Sigmoid colon (tissue), 7 donors: ENCODE results near the gene RAE1. TPM values are rescaled to one million over a fixed set of nuclear protein-coding genes. Genes with fewer than 3 reads are reported as not detected.

ENCODE experiments used
- DNase-seq: peaks from one replicate; pipeline ENCODE4 v3.0.0-alpha.2; 2019
- H3K27ac ChIP-seq, 4 donors: fragments of 200-600 bp; sonication (generic); one replicate each; pipeline ENCODE4 v1.5.1; 2016 to 2019; ENCODE audit warnings: mild to moderate bottlenecking in 1 of 4
- H3K27me3 ChIP-seq, 3 donors: fragments of 200-600 bp; sonication (generic); one replicate each; pipeline ENCODE4 v1.5.1; 2019; ENCODE audit warnings: mild to moderate bottlenecking in 1 of 3
- H3K36me3 ChIP-seq, 4 donors: fragments of 200-600 bp; sonication (generic); one replicate each; pipeline ENCODE4 v1.5.1; 2016 to 2019
- H3K4me1 ChIP-seq, 4 donors: fragments of 200-600 bp; sonication (generic); one replicate each; pipeline ENCODE4 v1.5.1; 2017 to 2019
- H3K4me3 ChIP-seq, 4 donors: fragments of 200-600 bp; sonication (generic); one replicate each; pipeline ENCODE4 v1.5.1; 2017 to 2019; ENCODE audit warnings: mild to moderate bottlenecking in 2 of 4, moderate library complexity in 1 of 4
- H3K9me3 ChIP-seq, 4 donors: fragments of 200-600 bp in 3 of 4; sonication (generic) in 3 of 4; one replicate each; pipeline versions ENCODE4 v1.5.1 to v1.6.1; 2013 to 2019
- CTCF ChIP-seq, 4 experiments: fragments of 450-650 bp in 3 of 4; fragments of 200-600 bp in 1 of 4; IDR thresholded peaks; one replicate each; pipeline ENCODE4 v1.5.1; 2016 to 2019; ENCODE audit warnings: antibody characterized with exemption in 4 of 4, mild to moderate bottlenecking in 3 of 4, moderate library complexity in 2 of 4
- EP300 ChIP-seq, 4 donors: sonication (generic); formaldehyde crosslinking; IDR thresholded peaks; one replicate each; pipeline ENCODE4 v1.6.1; 2017; ENCODE audit warnings: antibody characterized with exemption in 4 of 4
- POLR2A ChIP-seq, 2 donors: fragments of 450-650 bp; IDR thresholded peaks; one replicate each; pipeline ENCODE4 v1.6.1; 2016; ENCODE audit warnings: antibody characterized with exemption in 2 of 2, mild to moderate bottlenecking in 2 of 2, moderate library complexity in 2 of 2
- POLR2AphosphoS5 ChIP-seq, 4 donors: sonication (generic); formaldehyde crosslinking; IDR thresholded peaks; one replicate each; pipeline ENCODE4 v1.6.1; 2017; ENCODE audit warnings: antibody characterized with exemption in 4 of 4
- WGBS, 2 donors: extraction: QIAGEN DNeasy Blood & Tissue Kit; methylation state at CpG; one replicate each; pipeline ENCODE4 v1.1.7; 2013; 5-methylcytosine and 5-hydroxymethylcytosine counted together
- intact Hi-C: fragments of 100-400 bp; cut with DNase I; formaldehyde crosslinking; loops from one replicate; pipeline ENCODE4 v1.15.1; 2023
- polyA plus RNA-seq, 3 donors: library from polyadenylated mRNA; stranded (reverse); fragments of 200-250 nt; gene quantifications; one replicate each; pipeline ENCODE4 v1.2.3, GENCODE V29; 2013
- total RNA-seq, 4 donors: library from RNA; depleted of rRNA; stranded (reverse); fragments of >200 nt; gene quantifications; one replicate each; pipeline ENCODE4 v1.1.0, GENCODE V29; 2016
- donor health status: healthy with polysubstance abuse.
- donor health status: Bipolar disorder and iron deficiency.
- donor health status: healthy.

Gene RAE1
- 10 to 100 TPM; 13.6 to 20.9 (median 17.1) TPM for total RNA-seq
- 10 to 100 TPM; 13.8 to 18.3 (median 16.4) TPM for polyA plus RNA-seq

- Histone ChIP-seq H3K36me3 (peaks cover 0 to 19% (median 3%) of the 10 kb centered on the region in 4 donors), H3K27me3 (peaks cover 0 to 3% (median 0%) of the 10 kb centered on the region in 3 donors), H3K9me3 (no peaks in the 10 kb centered on the region), H3K27ac (peak within 1 kb of the TSS; percentile 86 to 91 (median 88)), H3K4me3 (peak within 1 kb of the TSS; percentile 83 to 93 (median 86)), H3K4me1 (peaks cover 0 to 17% (median 13%) of the 10 kb centered on the region in 4 donors)
- WGBS, 2 donors, result 0% methylated on average over 64 of the region's 64 CpGs
- DNase-seq, result peak; percentile 95
- TF ChIP-seq POLR2A (IDR thresholded peaks at IDR 0.05), result peak; percentile 28 to 50
- TF ChIP-seq EP300 (IDR thresholded peaks at IDR 0.05), result no peak
- TF ChIP-seq CTCF (IDR thresholded peaks at IDR 0.05), result no peak
- peak; percentile 52 to 82 (median 80) for TF ChIP-seq POLR2AphosphoS5 (IDR thresholded peaks at IDR 0.05)
- intact Hi-C loops, result loop anchor here (5.0 to 10.0 kb wide), 2 partner anchors 244 to 366 kb away; no protein-coding TSS in a partner anchor
Measured at GRCh38 chr20:57351042-57351783, at the start of gene RAE1. TSS of gene RAE1 (plus strand) at chr20:57351255. CDS start at chr20:57354039, 2,784 bp downstream.

GRCh38 chr20:57306747-57307146 lies 44.3 kb upstream of the RAE1 start:
- WGBS, 2 donors, result 86% methylated on average over 5 of the region's 5 CpGs

GRCh38 chr20:57308451-57309271 lies 42.4 kb upstream of the RAE1 start:
- Histone ChIP-seq H3K27ac (no peak overlapping the region), H3K4me1 (no peaks in the 10 kb centered on the region), H3K36me3 (no peaks in the 10 kb centered on the region), H3K9me3 (no peaks in the 10 kb centered on the region), H3K4me3 (no peak overlapping the region), H3K27me3 (peaks cover 0 to 11% (median 0%) of the 10 kb centered on the region in 3 donors)
- intact Hi-C loops, result no loop called here
- 70% methylated on average over 13 of the region's 13 CpGs for WGBS, 2 donors
- DNase-seq, result peak; percentile 19
- no peak for TF ChIP-seq EP300 (IDR thresholded peaks at IDR 0.05)

More at GRCh38 chr20:57306747-57307146, 44.3 kb upstream of the RAE1 start:
- Histone ChIP-seq H3K9me3 (no peaks in the 10 kb centered on the region), H3K27me3 (peaks cover 0 to 11% (median 0%) of the 10 kb centered on the region in 3 donors), H3K27ac (no peak overlapping the region), H3K36me3 (no peaks in the 10 kb centered on the region), H3K4me3 (no peak overlapping the region), H3K4me1 (no peaks in the 10 kb centered on the region)
- no peak for DNase-seq
- no peak for TF ChIP-seq POLR2AphosphoS5 (IDR thresholded peaks at IDR 0.05)
- intact Hi-C loops, result no loop called here

- Histone ChIP-seq H3K4me1 (no peaks in the 10 kb centered on the region), H3K27me3 (peaks cover 0 to 11% (median 0%) of the 10 kb centered on the region in 3 donors), H3K4me3 (no peak overlapping the region), H3K36me3 (no peaks in the 10 kb centered on the region), H3K9me3 (no peaks in the 10 kb centered on the region), H3K27ac (no peak overlapping the region)
- TF ChIP-seq POLR2AphosphoS5 (IDR thresholded peaks at IDR 0.05), result no peak
- TF ChIP-seq POLR2A (IDR thresholded peaks at IDR 0.05), result no peak
- TF ChIP-seq CTCF (IDR thresholded peaks at IDR 0.05), result no peak
- TF ChIP-seq EP300 (IDR thresholded peaks at IDR 0.05), result no peak
- intact Hi-C loops, result no loop called here
- WGBS, 2 donors, result 84 to 90% methylated on average over 9 of the region's 9 CpGs
- DNase-seq, result peak; percentile 36
Measured at GRCh38 chr20:57309544-57310115, 41.4 kb upstream of the RAE1 start.

GRCh38 chr20:57310821-57311514 lies 40.1 kb upstream of the RAE1 start:
- WGBS, 2 donors, result 94 to 95% methylated on average over 11 of the region's 11 CpGs
- Histone ChIP-seq H3K9me3 (no peaks in the 10 kb centered on the region), H3K4me3 (no peak overlapping the region), H3K4me1 (no peaks in the 10 kb centered on the region), H3K36me3 (no peaks in the 10 kb centered on the region), H3K27me3 (peaks cover 0 to 11% (median 0%) of the 10 kb centered on the region in 3 donors), H3K27ac (no peak overlapping the region)
- DNase-seq, result no peak
- no peak for TF ChIP-seq POLR2A (IDR thresholded peaks at IDR 0.05)
- no peak for TF ChIP-seq POLR2AphosphoS5 (IDR thresholded peaks at IDR 0.05)
- no peak for TF ChIP-seq EP300 (IDR thresholded peaks at IDR 0.05)
- no peak for TF ChIP-seq CTCF (IDR thresholded peaks at IDR 0.05)
- intact Hi-C loops, result no loop called here
